ENCODE measurements around the gene UPK3BL2.
"Not testable (repeated sequence)": the region's sequence is repeated elsewhere in the genome, so short reads cannot be mapped to it uniquely, and the experiment has no call there.

Gene UPK3BL2, protein sequence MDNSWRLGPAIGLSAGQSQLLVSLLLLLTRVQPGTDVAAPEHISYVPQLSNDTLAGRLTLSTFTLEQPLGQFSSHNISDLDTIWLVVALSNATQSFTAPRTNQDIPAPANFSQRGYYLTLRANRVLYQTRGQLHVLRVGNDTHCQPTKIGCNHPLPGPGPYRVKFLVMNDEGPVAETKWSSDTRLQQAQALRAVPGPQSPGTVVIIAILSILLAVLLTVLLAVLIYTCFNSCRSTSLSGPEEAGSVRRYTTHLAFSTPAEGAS

GRCh38 chr7:102543596-102543995, at the start of gene UPK3BL2:
TSS of gene UPK3BL2 (minus strand) at chr7:102543696. CDS start at chr7:102543636, 60 bp downstream.
- not testable (repeated sequence) for DNase-seq

DNA sequence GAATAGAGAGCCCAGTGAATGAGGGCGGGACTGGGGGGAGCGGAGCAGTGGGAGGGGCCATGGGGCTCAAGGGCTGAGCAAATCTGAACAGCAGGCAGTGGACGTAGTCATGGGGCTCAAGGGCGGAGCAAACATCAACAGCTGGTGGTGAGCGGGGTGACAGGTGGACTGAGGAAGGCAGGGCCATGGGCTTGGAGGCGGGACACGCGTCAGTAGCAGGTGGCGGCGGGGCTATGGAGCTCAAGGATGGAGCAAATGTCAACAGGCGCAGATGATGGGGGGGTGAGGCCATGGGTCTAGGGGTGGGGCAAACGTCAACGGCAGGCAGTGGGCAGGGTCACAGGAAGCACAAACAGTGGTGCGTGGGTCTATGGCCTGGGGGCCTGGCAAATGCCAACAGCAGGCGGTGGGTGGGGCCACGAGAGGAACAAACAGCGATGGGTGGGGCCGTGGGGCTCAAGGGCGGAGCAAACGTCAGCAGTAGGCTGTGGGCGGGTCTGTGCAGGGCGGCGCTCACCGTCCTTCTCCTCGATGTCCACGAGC, 49.1 kb upstream of the UPK3BL2 start:
- not testable (repeated sequence) for DNase-seq

DNA sequence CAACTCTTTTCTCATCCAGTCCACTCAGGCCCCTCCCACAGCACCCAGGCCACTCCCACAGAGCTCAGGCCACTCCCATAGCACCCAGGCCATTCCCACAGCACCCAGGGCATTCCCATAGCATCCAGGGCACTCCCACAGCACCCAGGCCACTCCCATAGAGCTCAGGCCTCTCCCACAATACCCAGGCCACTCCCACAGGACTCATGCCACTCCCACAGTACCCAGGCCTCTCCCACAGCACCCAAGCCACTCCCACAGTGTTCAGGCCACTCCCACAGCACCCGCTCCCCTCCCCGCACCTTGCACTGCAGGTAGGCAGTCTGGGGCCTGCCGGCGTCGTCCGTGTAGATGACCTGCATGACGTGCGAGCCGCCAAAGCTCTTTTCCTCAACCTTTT, 46.4 kb upstream of the UPK3BL2 start:
- DNase-seq: not testable (repeated sequence)

DNA sequence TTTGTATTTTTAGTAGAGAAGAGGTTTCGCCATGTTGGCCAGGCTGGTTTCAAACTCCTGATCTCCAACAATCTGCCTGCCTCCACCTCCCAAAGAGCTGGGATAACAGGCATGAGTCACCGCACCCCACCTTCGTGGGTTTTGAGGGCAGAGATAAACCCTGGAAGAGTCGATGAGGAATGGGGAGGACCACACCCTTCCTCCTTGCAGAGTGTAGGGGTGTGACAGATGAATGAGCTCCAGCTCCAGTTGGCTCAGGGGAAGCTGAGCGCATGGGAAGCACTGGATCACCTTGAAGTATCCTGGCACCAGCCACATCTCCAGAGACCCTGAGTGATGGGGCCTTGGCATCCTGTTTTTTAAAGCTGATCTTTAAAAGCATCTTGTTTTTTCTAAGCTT, 40.0 kb upstream of the UPK3BL2 start:
- not testable (repeated sequence) for DNase-seq

- not testable (repeated sequence) for DNase-seq
These were observed 38.2 kb upstream of the UPK3BL2 start for GRCh38 chr7:102581722-102582121.

DNA sequence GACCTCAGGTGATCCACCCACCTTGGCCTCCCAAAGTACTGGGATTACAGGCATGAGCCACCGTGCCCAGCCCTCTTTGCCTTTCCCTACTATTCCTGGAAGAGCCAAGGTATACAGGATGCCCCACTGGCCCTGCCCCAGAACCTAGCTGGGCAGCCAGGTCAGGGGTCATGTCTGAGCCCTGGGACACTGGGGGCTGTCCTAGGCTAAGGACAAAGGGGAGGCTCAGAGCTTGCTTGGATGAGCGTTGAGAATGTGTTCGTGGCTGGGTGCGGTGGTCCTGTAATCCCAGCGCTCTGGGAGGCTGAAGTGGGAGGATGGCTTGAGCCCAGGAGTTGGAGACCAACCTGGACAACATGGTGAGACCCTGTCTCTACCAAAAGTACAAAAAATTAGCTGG, 35.0 kb upstream of the UPK3BL2 start:
- DNase-seq: not testable (repeated sequence)

GRCh38 chr7:102577315-102578240, 34.1 kb upstream of the UPK3BL2 start:
- DNase-seq: not testable (repeated sequence)

DNA sequence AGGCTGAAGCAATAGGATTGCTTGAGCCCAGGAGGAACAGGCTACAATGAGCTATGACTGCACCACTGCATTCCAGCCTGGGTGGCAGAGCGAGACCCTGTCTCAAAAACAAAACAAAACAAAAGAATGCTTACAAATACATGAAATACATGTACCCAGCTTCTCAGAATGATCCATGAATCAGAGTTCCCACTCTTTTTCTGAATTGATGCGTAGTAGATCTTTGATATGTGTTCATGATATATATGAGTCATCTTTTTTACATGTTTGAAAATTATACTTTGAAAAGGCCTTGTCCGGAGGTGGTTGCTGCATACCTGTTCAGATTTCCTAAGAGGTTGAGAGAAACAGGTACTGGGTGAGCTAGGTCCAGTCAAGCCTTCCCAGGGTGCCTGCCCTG, 32.9 kb upstream of the UPK3BL2 start:
- not testable (repeated sequence) for DNase-seq

DNA sequence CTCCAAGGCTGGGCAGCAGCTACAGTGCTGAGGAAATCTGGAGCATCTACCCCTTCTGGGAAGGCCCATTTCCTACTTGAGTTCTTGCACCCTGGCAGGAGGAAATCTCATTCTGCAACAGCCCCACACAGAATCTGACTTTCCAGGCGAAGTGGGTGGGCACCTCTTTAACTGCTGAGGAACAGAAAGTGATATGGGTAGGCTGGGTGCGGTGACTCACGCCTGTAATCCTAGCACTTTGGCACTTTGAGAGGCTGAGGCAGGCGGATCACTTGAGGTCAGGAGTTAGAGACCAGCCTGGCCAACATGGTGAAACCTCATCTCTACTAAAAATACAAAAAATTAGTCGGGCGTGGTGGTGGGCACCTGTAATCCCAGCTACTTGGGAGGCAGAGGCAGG, 31.1 kb upstream of the UPK3BL2 start:
- not testable (repeated sequence) for DNase-seq

- peak; percentile 30 for DNase-seq
These were observed 29.1 kb upstream of the UPK3BL2 start, which contains the start of gene POLR2J3 for GRCh38 chr7:102572261-102573239. TSS of gene POLR2J3 (minus strand) at chr7:102572583. CDS start at chr7:102572521, 62 bp downstream.

DNA sequence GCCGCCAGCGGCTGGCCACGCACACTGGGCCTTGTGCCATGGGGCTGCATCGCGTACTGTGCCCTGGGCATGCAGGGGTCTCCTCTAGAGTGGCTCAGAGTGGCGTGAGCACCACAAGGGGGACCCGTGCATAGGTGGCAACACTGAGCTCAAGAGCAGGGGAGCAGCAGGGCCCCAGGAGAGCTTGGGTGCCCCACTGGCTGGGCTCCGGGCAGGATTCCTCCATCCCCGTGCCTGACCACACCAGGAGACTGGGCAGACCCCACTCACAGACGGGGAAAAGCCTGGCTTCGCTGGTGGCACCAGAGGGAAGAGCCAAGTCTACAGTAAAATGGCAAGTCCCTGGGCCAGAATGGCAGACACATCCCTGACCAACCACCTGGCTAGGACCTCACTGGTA, 25.1 kb upstream of the UPK3BL2 start:
- not testable (repeated sequence) for DNase-seq

DNA sequence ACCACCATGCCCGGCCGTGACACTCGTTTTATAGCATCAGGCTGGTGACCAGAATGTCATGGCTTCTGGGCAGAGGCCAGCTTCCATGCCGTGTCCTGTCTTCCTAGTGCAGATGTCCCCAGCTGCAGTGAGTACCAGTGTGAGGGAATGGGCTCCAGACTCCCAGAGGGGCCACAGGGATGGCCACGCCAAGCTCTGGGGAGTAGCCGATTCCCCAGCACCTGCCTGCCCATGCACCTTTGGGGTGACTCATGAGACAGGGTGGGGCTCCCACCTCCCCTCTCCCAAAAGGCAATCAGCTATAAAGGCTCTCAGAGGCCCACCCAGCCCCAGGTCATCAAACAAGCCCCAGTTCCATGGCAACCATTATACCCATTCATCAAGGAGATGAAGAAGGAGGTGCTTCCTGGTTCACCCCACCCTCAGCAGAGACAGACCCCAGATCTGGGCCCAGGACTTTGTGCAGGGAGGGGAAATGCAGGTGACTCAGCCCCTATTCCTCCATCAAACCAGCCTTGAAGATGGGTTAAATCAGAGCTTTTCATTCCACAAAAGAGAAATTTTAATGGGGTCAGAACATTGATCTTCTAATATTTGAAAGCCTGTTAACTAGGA, 7.4 kb upstream of the UPK3BL2 start, which contains the start of gene SPDYE2:
Gene SPDYE2 (plus strand): TSS at position 419 of the 615 bp plus-strand sequence. CDS start 2,030 bp downstream, outside the sequence.
- not testable (repeated sequence) for DNase-seq

- DNase-seq: not testable (repeated sequence)
These were observed 2.9 kb upstream of the UPK3BL2 start for GRCh38 chr7:102546353-102546752.

DNA sequence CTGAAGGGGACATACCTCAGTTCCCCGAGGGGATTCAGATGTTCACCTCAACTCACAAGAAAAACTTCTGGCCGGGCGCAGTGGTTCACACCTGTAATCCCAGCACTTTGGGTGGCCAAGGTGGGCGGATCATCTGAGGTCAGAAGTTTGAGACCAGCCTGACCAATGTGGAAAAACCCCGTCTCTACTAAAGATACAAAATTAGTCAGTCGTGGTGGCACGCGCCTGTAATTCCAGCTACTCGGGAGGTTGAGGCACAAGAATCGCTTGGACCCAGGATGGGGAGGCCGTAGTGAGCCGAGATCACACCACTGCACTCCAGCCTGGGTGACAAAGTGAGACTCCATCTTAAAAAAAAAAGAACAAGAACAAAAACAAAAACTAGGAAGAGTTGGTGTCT, 1.8 kb upstream of the UPK3BL2 start:
- not testable (repeated sequence) for DNase-seq

- DNase-seq: not testable (repeated sequence)
These were observed 876 bp upstream of the UPK3BL2 start for GRCh38 chr7:102544372-102544771.

DNA sequence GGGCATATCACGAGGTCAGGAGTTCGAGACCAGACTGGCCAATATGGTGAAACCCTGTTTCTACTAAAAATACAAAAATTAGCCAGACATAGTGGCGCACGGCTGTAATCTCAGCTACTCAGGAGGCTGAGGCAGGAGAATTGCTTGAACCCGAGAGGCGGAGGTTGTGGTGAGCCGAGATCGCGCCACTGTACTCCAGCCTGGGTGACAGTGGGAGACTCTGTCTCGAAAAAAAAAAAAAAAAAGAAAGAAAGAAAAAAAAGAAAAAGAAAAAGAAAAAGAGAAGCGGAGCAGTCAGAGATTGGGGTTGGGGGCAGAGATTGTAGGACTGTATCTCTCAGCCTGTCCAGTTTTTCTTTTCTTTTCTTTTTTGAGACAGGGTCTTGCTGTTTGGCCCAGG, 725 bp downstream of the UPK3BL2 start:
- DNase-seq: not testable (repeated sequence)

GRCh38 chr7:102542083-102542482, 1.4 kb downstream of the UPK3BL2 start:
- not testable (repeated sequence) for DNase-seq

DNA sequence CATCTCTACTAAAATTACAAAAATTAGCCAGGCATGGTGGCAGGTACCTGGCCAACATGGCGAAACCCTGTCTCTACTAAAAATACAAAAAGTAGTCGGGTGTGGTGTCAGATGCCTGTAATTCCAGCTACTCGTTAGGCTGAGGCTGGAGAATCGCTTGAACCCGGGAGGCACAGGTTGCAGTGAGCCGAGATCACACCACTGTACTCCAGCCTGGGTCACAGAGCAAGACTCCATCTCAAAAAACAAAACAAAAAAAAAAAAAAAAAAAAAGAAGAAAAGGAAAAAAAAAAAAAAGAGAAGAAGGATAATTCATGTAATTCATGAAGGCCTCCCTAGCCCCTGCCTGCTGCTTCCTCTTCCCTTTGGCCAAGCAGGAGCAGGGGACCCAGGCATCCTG, 2.9 kb downstream of the UPK3BL2 start:
- not testable (repeated sequence) for DNase-seq

DNA sequence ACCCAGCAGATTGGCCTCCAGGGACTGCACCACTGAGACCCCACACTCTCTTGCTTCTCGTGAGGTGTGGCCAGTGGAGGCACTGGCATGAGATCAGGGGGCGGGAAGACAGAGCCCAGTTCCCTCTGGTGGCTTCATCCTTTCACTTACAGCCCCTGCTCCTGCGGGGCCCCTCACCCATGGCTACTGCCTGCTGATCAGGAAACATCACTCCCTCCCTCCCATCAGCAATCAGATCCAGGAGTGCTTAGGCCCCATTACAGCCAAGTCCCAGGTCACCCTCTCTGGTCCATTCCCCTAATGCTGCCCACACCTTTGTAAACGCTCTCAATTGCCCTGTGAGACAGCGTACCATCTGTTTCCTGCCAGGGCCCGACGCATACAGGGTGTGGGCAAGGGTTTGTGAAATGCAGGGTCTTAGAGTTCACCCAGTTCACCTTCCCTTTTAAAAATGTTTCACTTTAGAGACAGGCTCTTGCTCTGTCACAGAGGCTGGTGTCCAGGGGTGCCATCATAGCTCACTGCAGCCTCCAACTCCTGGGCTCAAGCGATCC, 8.4 kb downstream of the UPK3BL2 start:
- not testable (repeated sequence) for DNase-seq

DNA sequence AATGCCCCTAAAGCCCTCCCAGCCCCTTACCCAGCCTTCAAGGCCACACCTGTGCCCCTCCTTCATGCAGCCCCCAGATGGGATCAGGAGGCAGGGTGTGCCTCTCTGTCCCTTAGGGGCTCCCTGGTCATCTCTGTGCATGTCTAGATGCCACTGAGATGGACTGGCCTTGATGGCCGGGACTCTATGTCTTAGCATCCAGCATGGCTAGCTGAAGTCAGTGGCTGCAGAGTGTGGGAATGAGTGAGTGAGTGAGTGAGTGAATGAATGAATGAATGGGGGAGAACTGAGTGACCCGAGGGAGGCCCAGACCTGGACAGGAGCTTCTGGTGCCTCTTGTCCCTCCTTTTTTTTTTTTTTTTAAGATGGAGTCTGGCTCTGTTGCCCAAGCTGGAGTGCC, 11.4 kb downstream of the UPK3BL2 start:
- not testable (repeated sequence) for DNase-seq

GRCh38 chr7:102531583-102531982, 11.9 kb downstream of the UPK3BL2 start:
- DNase-seq: not testable (repeated sequence)
